ENCODE results near the gene ADCY2.

Gene ADCY2

GRCh38 chr5:7801891-7802614 is 406.1 kb downstream of the ADCY2 start:
- DNase-seq, result no peak

- DNase-seq, result no peak
These were observed 406.9 kb downstream of the ADCY2 start for GRCh38 chr5:7802855-7803254.

- no peak for DNase-seq
These were observed 408.0 kb downstream of the ADCY2 start for GRCh38 chr5:7803937-7804336.

GRCh38 chr5:7805379-7805778 is 409.4 kb downstream of the ADCY2 start:
- DNase-seq, result no peak

GRCh38 chr5:7808998-7809397 is 413.1 kb downstream of the ADCY2 start:
- no peak for DNase-seq

GRCh38 chr5:7811715-7812114 is 415.8 kb downstream of the ADCY2 start:
- DNase-seq, result no peak

GRCh38 chr5:7813007-7813406 is 417.1 kb downstream of the ADCY2 start:
- no peak for DNase-seq

- DNase-seq, result no peak
These were observed 417.6 kb downstream of the ADCY2 start for GRCh38 chr5:7813576-7813975.

- DNase-seq, result no peak
These were observed 418.9 kb downstream of the ADCY2 start for GRCh38 chr5:7814816-7815215.

- DNase-seq, result peak; percentile 48
These were observed 420.1 kb downstream of the ADCY2 start for GRCh38 chr5:7815892-7816534.

- no peak for DNase-seq
These were observed 420.6 kb downstream of the ADCY2 start for GRCh38 chr5:7816535-7816901.

GRCh38 chr5:7822449-7822848 is 426.5 kb downstream of the ADCY2 start:
- no peak for DNase-seq

- no peak for DNase-seq
These were observed 427.7 kb downstream of the ADCY2 start for GRCh38 chr5:7823594-7823993.

GRCh38 chr5:7824995-7825394 is 429.1 kb downstream of the ADCY2 start:
- no peak for DNase-seq

GRCh38 chr5:7825630-7826029 is 429.7 kb downstream of the ADCY2 start:
- no peak for DNase-seq

GRCh38 chr5:7827610-7828009 is 431.7 kb downstream of the ADCY2 start:
- no peak for DNase-seq

- no peak for DNase-seq
These were observed 432.3 kb downstream of the ADCY2 start for GRCh38 chr5:7828269-7828668.

GRCh38 chr5:7834982-7835381 is 439.0 kb downstream of the ADCY2 start:
- no peak for DNase-seq

- no peak for DNase-seq
These were observed 441.5 kb downstream of the ADCY2 start for GRCh38 chr5:7837403-7837802.

- DNase-seq, result no peak
These were observed 446.6 kb downstream of the ADCY2 start for GRCh38 chr5:7842531-7842930.

GRCh38 chr5:7844901-7845300 is 449.0 kb downstream of the ADCY2 start:
- DNase-seq, result no peak

- no peak for DNase-seq
These were observed 449.6 kb downstream of the ADCY2 start for GRCh38 chr5:7845557-7845956.

- DNase-seq, result no peak
These were observed 450.4 kb downstream of the ADCY2 start for GRCh38 chr5:7846327-7846726.

GRCh38 chr5:7848296-7848695 is 452.4 kb downstream of the ADCY2 start:
- no peak for DNase-seq
